Type B pancreatic cell (in vitro differentiated cells): ENCODE data around the gene VSTM2B. TPM values are rescaled to one million over a fixed set of nuclear protein-coding genes. Genes with fewer than 3 reads are reported as not detected.

ENCODE experiments used
- DNase-seq: peaks from one replicate; pipeline ENCODE4 v3.0.0; 2021; ENCODE audit warnings: mixed read lengths; ENCODE audit not compliant: unreplicated experiment; ENCODE audit errors: extremely low spot score
- H3K27ac Mint-ChIP-seq: 2 replicates; pipeline ENCODE4 v1.8.0; 2021; ENCODE audit warnings: mild to moderate bottlenecking, mixed read lengths
- H3K27me3 Mint-ChIP-seq: 2 replicates; pipeline ENCODE4 v1.8.0; 2021; ENCODE audit warnings: mixed read lengths
- H3K36me3 Mint-ChIP-seq: 2 replicates; pipeline ENCODE4 v1.8.0; 2021; ENCODE audit warnings: mixed read lengths
- H3K4me1 Mint-ChIP-seq: one replicate; pipeline ENCODE4 v1.8.0; 2021; ENCODE audit warnings: mixed read lengths; ENCODE audit not compliant: unreplicated experiment
- H3K4me3 Mint-ChIP-seq: 2 replicates; pipeline ENCODE4 v1.8.0; 2021; ENCODE audit warnings: mild to moderate bottlenecking, mixed read lengths
- H3K9me3 Mint-ChIP-seq: 2 replicates; pipeline ENCODE4 v1.8.0; 2021; ENCODE audit warnings: mixed read lengths
- CTCF ChIP-seq: fragments of 200-600 bp; sonication (generic); conservative IDR thresholded peaks from 2 replicates; pipeline ENCODE4 v1.5.0; 2021; ENCODE audit warnings: antibody characterized with exemption, mild to moderate bottlenecking
- long read RNA-seq: library from polyadenylated mRNA; unstranded; transcript quantifications from one replicate; pipeline ENCODE4 v2.0.0, GENCODE V29; 2020
- total RNA-seq: library from RNA; stranded (reverse); gene quantifications from 2 replicates; pipeline ENCODE4 v1.2.1, GENCODE V29; 2021; ENCODE audit warnings: low replicate concordance

VSTM2B gene
- total RNA-seq = 0.68 TPM in 1 of 2 replicates, not detected in the other
- long read RNA-seq = 0 reads

DNA sequence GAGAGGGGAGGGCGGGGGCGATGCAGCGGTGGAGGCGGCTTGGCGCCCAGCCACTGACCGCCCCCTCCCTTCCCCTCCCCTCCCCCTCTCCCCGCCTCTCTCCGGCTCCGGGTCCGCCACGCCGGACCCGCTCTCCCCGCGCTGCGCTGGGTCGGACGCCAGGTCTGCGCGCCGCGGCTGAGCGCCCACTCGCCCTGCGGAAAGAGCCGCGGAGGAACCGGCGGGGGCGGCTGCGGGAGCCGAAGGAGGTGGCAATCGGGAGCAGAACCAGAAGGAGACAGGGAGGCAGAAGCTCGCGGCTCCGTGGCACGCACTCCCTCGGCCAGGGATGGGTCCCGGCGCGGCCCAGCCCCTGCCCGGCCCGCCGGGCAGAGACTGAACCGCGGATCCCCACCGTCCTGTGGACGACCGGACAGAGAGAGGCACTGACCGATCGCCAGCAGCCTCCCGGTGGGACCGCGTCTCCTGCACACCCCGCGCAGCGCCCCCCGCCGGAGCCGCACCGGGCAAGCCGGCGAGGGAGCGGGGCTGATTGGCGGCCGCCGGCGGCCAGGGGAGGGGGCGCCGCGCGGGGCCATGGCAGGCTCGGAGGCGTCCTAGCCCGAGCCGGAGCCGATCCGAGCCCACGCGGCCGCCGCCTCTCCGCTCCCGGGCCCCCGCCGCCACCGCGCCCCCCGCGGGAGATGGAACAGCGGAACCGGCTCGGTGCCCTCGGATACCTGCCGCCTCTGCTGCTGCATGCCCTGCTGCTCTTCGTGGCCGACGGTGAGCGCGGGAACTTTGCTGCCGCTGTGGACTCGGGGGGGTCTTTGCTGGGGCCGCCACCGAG lies at the start of gene VSTM2B:
TSS of gene VSTM2B (plus strand) at position 94 of the 829 bp plus-strand sequence. CDS start at position 684, 590 bp downstream.
- TF ChIP-seq CTCF = no peak
- H3K9me3 Mint-ChIP-seq = no peaks in the 10 kb centered on the region
- no peak within 1 kb of the TSS for H3K27ac Mint-ChIP-seq
- peaks cover 83% of the 10 kb centered on the region for H3K27me3 Mint-ChIP-seq
- no peaks in the 10 kb centered on the region for H3K36me3 Mint-ChIP-seq
- H3K4me3 Mint-ChIP-seq = peak within 1 kb of the TSS; percentile 83
- DNase-seq = no peak
- H3K4me1 Mint-ChIP-seq = no peaks in the 10 kb centered on the region

DNA sequence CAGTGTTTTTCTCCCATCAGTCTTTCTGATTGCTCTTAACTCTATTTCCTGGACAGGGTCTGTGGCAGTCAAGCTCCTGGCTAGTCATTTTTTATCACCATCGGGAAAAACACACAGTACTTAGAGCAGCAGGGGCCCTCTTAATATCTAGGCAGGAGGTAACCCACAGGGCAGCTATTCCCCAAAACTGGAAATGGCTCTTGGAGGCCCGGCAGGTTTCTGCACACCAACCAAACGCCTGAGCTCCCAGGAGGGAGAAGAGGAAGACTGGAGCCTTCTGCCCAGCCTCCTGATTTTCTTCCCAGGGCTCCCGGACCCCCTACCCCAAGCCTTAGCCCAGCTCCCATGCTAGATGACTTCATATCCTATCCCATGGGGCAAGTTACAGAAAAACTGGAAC lies 49.3 kb upstream of the VSTM2B start:
- H3K36me3 Mint-ChIP-seq = no peaks in the 10 kb centered on the region
- H3K27me3 Mint-ChIP-seq = peaks cover 32% of the 10 kb centered on the region
- no peak for TF ChIP-seq CTCF
- no peak for DNase-seq
- H3K4me1 Mint-ChIP-seq = no peaks in the 10 kb centered on the region
- no peak overlapping the region for H3K27ac Mint-ChIP-seq
- no peak overlapping the region for H3K4me3 Mint-ChIP-seq
- no peaks in the 10 kb centered on the region for H3K9me3 Mint-ChIP-seq

DNA sequence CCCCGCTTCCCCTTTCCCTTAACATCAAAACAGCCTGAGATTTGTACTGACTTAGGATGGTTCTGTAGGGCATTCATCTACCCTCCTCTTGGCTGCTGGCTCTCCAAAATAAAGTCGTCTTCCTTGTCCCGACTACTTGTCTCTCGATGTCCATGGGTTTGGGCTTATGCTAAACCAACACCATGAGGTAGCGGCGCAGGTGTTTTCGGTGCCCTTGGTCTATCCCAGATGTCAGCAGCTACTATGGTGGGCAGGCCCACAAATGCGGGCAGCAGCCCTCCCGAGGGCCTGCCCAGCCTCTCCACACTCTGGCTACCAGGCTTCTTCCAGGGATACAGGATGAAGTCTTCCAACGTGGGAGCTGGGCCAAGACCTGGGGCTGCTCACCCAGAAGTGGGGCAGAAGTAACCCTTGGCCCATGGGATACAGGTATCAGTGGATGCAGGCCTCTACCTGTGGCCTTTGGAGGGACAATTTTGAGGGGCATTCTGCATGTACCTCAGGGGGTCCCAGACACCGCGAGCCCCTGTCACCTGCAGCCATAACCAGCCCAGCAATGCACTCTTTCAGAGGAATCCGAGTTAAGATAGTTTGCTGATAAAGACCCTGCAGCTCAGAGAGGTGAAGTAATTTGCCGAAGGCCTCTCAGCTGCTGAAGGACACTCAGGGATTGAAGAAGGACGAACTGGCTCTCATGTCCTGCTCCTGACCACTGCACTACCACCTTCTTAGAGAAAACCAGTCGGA lies 47.8 kb upstream of the VSTM2B start:
- Mint-ChIP-seq H3K4me3 (no peak overlapping the region), H3K27ac (no peak overlapping the region), H3K36me3 (no peaks in the 10 kb centered on the region), H3K9me3 (no peaks in the 10 kb centered on the region), H3K4me1 (no peaks in the 10 kb centered on the region), H3K27me3 (peaks cover 25% of the 10 kb centered on the region)
- no peak for TF ChIP-seq CTCF
- no peak for DNase-seq

DNA sequence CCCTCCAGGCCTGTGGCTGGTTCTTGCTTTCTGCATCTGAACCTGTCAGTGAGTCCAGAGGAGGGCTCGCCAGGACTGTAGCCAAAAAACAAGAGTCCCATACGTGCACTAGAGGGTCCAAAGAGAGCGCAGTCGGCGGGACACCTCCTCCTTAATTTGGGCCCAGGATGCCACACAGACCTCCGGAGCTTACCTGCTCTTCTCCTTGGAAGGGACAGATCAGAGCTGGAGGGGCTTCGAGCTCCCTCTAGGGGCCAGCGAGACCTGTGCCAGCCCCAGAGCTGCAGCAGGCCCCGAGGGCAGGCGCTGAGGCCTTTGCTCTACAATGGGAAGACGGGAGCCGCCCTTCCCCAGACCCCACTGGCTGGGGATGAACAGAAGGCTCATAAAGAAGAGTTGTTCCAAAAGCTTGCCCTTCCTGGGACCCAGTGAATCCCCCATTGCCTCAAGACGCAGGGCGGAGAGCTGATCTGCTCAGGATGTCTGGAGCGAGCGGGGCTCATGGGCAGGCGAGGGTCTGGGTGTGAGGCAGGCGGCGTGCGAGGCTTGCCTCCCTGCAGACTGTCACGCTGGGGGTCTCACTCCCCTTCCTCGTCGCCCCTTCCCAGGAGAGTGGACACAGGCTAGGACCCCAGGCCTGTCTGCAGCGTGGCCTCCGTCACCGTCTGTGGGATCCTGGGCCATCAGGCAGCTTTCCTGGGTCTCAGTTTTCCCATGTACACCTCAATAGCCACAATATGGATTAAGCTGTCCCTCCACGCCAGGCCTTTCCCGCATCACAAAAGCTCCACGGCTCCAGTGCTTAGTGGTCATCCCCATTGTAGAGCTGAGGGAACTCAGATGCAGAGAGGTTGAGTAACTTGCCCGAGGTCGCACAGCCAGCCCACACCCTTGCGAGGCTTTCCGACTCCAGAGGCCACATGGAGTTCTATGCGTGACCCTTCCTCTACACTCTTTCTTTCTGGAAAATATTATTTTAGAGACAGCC lies 46.9 kb upstream of the VSTM2B start:
- H3K27me3 Mint-ChIP-seq = peaks cover 17% of the 10 kb centered on the region
- TF ChIP-seq CTCF = peak; percentile 79
- H3K4me3 Mint-ChIP-seq = no peak overlapping the region
- no peak overlapping the region for H3K27ac Mint-ChIP-seq
- H3K4me1 Mint-ChIP-seq = no peaks in the 10 kb centered on the region
- peak; percentile 72 for DNase-seq
- H3K9me3 Mint-ChIP-seq = no peaks in the 10 kb centered on the region
- no peaks in the 10 kb centered on the region for H3K36me3 Mint-ChIP-seq

DNA sequence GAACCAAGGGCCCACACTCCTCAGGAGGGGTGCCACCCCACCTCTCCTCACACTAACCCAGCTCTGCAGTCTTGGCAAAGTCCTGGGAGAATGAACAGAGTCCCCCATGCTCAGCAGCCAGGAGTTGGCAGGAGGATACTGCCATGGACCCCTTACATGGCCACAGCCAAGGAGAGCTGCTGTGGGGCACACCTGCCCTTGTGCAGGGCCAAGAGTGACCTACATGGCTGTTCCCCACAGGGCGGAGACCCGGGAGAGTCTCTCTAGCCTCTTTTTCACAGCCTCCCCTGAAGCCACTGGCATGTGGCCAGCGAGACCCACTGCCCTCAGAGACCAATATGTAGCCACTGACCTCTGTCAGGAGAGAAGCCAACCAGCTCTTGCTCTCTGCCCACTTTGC lies 45.9 kb upstream of the VSTM2B start:
- Mint-ChIP-seq H3K36me3 (no peaks in the 10 kb centered on the region), H3K9me3 (no peaks in the 10 kb centered on the region), H3K27me3 (peaks cover 8% of the 10 kb centered on the region), H3K4me3 (no peak overlapping the region), H3K27ac (no peak overlapping the region), H3K4me1 (no peaks in the 10 kb centered on the region)
- TF ChIP-seq CTCF = no peak
- no peak for DNase-seq
